Measurements from ENCODE around the gene SURF2.

Gene SURF2

GRCh38 chr9:133401588-133401987 lies 45.2 kb downstream of the SURF2 start:
- no peak for DNase-seq (ENCODE audit: low read depth)

DNA sequence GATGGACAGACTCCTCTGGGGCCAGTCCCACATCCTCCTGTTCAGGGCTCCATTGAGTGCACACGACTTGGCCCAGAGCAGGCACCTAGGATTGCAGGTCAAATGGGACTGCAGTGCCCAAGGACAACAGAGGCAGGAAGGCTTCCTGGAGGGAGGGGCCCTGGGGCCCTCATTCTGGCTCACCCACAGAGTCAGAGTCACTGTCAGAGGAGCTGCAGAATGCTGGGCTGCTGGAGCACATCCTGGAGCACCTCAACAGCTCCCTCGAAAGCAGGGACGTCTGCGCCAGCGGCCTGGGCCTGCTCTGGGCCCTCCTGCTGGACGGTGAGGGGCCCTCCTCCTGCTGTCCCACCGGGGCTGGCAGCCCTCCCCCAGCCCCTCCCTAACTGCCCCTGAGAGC lies 46.3 kb downstream of the SURF2 start:
- no peak for DNase-seq (ENCODE audit: low read depth)

- DNase-seq (ENCODE audit: low read depth) = peak; percentile 48
These were observed 47.6 kb downstream of the SURF2 start for GRCh38 chr9:133403766-133404453.

DNA sequence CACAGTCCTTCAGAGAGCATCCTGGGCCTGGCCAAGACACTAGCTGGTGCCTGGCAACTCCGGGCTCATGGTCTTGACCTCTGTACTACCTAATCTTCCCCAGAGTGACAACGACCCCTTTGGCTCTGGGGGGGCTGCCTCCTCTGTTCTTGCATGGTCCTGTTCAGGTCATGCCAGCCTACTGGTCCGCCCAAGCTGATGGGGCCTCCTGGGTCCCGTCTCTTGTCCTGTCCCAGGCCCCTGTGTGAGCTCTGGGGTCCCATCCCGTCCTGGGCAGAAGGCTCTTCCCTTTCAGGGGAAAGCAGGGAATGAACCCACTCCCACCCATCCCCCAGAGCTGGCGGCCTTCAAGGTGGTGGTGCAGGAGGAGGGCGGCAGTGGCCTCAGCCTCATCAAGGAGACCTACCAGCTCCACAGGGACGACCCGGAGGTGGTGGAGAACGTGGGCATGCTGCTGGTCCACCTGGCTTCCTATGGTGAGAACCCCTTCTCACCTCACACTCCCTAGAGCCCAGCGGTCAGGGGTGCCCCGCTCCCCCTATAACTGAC lies 48.2 kb downstream of the SURF2 start:
- DNase-seq (ENCODE audit: low read depth) = no peak

GRCh38 chr9:133405508-133406438 lies 49.4 kb downstream of the SURF2 start:
- DNase-seq (ENCODE audit: low read depth) = no peak

GRCh38 chr9:133406480-133407307 lies 50.3 kb downstream of the SURF2 start:
- DNase-seq (ENCODE audit: low read depth) = peak; percentile 81

- no peak for DNase-seq (ENCODE audit: low read depth)
These were observed 51.7 kb downstream of the SURF2 start for GRCh38 chr9:133408042-133408441.

All from activated T-cell treated with anti-CD3 and anti-CD28 coated beads for 48 hours (primary cell).